ENCODE measurements around the gene RNF135. TPM values are rescaled to one million over a fixed set of nuclear protein-coding genes. Genes with fewer than 3 reads are reported as not detected.
"Not testable (repeated sequence)": the region's sequence is repeated elsewhere in the genome, so short reads cannot be mapped to it uniquely, and the experiment has no call there.

The RNF135 gene
- total RNA-seq, 4 donors from 2014 or later, result 45.6 to 67.9 (median 53.5) TPM

GRCh38 chr17:30927756-30928155 is 43.1 kb upstream of the RNF135 start:
- intact Hi-C loops (cut with DNase I; ENCODE audit: low total_unique reads), result no loop called here
- DNase-seq (ENCODE audit: low spot score in 2 of 2), result no peak
- H3K4me3 ChIP-seq (ENCODE audit: low read depth, poor library complexity, severe bottlenecking), result no peak overlapping the region
- 87 to 89% methylated on average over 5 of the region's 5 CpGs for WGBS, 2 donors
- no peak for TF ChIP-seq CTCF (IDR thresholded peaks at IDR 0.05)
- no peak for TF ChIP-seq POLR2A (IDR thresholded peaks at IDR 0.05)

- TF ChIP-seq POLR2A (IDR thresholded peaks at IDR 0.05), result no peak
- TF ChIP-seq CTCF (IDR thresholded peaks at IDR 0.05), result no peak
- intact Hi-C loops (cut with DNase I; ENCODE audit: low total_unique reads), result no loop called here
- H3K4me3 ChIP-seq (ENCODE audit: low read depth, poor library complexity, severe bottlenecking), result no peak overlapping the region
- no peak for DNase-seq (ENCODE audit: low spot score in 2 of 2)
- WGBS, 2 donors, result 83 to 92% methylated on average over 3 of the region's 3 CpGs
These were observed 42.3 kb upstream of the RNF135 start for GRCh38 chr17:30928584-30928983.

- no peak overlapping the region for H3K4me3 ChIP-seq (ENCODE audit: low read depth, poor library complexity, severe bottlenecking)
- WGBS, 2 donors, result 71% methylated on average over 8 of the region's 8 CpGs
- TF ChIP-seq CTCF (IDR thresholded peaks at IDR 0.05), result no peak
- no peak for TF ChIP-seq POLR2A (IDR thresholded peaks at IDR 0.05)
- DNase-seq (ENCODE audit: low spot score in 2 of 2), result no peak
- intact Hi-C loops (cut with DNase I; ENCODE audit: low total_unique reads), result no loop called here
These were observed 41.7 kb upstream of the RNF135 start for GRCh38 chr17:30929081-30929633.

GRCh38 chr17:30929861-30930260 is 41.0 kb upstream of the RNF135 start:
- DNase-seq (ENCODE audit: low spot score in 2 of 2); H3K4me3 ChIP-seq (ENCODE audit: low read depth, poor library complexity, severe bottlenecking); intact Hi-C loops (cut with DNase I; ENCODE audit: low total_unique reads): not testable (repeated sequence)
- 97 to 99% methylated on average over 3 of the region's 3 CpGs for WGBS, 2 donors

GRCh38 chr17:30930495-30930894 is 40.3 kb upstream of the RNF135 start:
- no peak overlapping the region for H3K4me3 ChIP-seq (ENCODE audit: low read depth, poor library complexity, severe bottlenecking)
- 92 to 93% methylated on average over 3 of the region's 3 CpGs for WGBS, 2 donors
- intact Hi-C loops (cut with DNase I; ENCODE audit: low total_unique reads), result no loop called here
- no peak for DNase-seq (ENCODE audit: low spot score in 2 of 2)
- no peak for TF ChIP-seq POLR2A (IDR thresholded peaks at IDR 0.05)
- no peak for TF ChIP-seq CTCF (IDR thresholded peaks at IDR 0.05)

GRCh38 chr17:30931582-30931981 is 39.3 kb upstream of the RNF135 start:
- DNase-seq (ENCODE audit: low spot score in 2 of 2); H3K4me3 ChIP-seq (ENCODE audit: low read depth, poor library complexity, severe bottlenecking); intact Hi-C loops (cut with DNase I; ENCODE audit: low total_unique reads): not testable (repeated sequence)
- WGBS, 2 donors, result 94 to 95% methylated on average over 8 of the region's 8 CpGs

GRCh38 chr17:30933966-30934365 is 36.9 kb upstream of the RNF135 start:
- WGBS, 2 donors, result 56 to 71% methylated on average over 5 of the region's 5 CpGs
- intact Hi-C loops (cut with DNase I; ENCODE audit: low total_unique reads), result no loop called here
- TF ChIP-seq POLR2A (IDR thresholded peaks at IDR 0.05) (no peak), CTCF (IDR thresholded peaks at IDR 0.05) (no peak)
- DNase-seq (ENCODE audit: low spot score in 2 of 2), result no peak
- H3K4me3 ChIP-seq (ENCODE audit: low read depth, poor library complexity, severe bottlenecking), result no peak overlapping the region
